Heart left ventricle (tissue), 13 donors: ENCODE measurements around the gene LMTK2.

Experiments
- CTCF ChIP-seq, 12 donors: fragments of 200-600 bp; sonication (generic) in 4 of 12; IDR thresholded peaks; one replicate each; pipeline versions ENCODE4 v1.5.0 to v1.8.0; 2018 to 2022; ENCODE audit warnings: antibody characterized with exemption in 12 of 12, mild to moderate bottlenecking in 5 of 12
- POLR2A ChIP-seq, 2 donors: fragments of 450-650 bp; IDR thresholded peaks; one replicate each; pipeline ENCODE4 v1.6.1; 2017; ENCODE audit warnings: antibody characterized with exemption in 2 of 2, mild to moderate bottlenecking in 2 of 2, moderate library complexity in 2 of 2
- donor health status: ischemic (EF 13 %, LVEDD 7.1; RV severe dilation, severe dysfunction).
- donor health status: DM: no; HTN: yes; CAD: no.
- donor health status: DM: no; HTN: no; CAD: no.
- donor health status: ischemic (EF 25% LVEDD 6.9; RV normal size, moderate dysfunction).
- donor health status: ischemic (EF 25% LVEDD 5.7; RV mildly dilated, moderate dysfunction).
- donor health status: ischemic (EF 35%, LVEDD 5.7; RV mildly dilated, moderate dysfunction).
- donor health status: nonischemic (EF 11% LVEDD 7.7; RV severe dilation, severe dysfunction).
- donor health status: DM: yes; HTN: yes; CAD: no.
- donor health status: PGD.
- donor health status: ischemic (EF 29% LVEDD 5.4; RV normal size, mild dysfunction).
- donor health status: nonischemic (EF 23%, LVEDD 6.1; RV moderate dilation, normal function).

DNA sequence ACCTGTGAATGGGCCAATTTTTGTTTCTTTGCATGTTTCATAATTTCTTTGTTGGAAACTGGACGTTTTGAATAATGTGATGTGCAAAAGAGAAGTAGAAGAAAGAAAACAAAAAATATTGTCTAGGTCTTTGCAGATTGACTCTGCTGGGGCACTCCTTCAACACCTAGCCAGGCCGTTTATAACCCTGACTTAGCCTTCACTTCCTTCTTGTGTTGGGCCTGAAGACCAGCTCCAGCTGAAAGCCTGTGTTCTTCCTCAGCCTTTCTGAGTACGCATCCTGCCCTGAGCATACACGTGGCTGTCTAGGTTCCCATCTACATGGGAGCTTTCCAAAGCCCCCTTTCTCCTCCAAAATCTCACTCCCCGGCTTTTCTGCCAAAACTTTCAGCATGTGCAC is 41.9 kb downstream of the LMTK2 start:
- TF ChIP-seq CTCF (IDR thresholded peaks at IDR 0.05), result no peak
- TF ChIP-seq POLR2A (IDR thresholded peaks at IDR 0.05), result no peak
